Lower lobe of right lung (tissue), 2 donors: Measurements from ENCODE around the gene RAB1A. TPM values are rescaled to one million over a fixed set of nuclear protein-coding genes. Genes with fewer than 3 reads are reported as not detected.

ENCODE experiments used
- ATAC-seq, 2 donors: fragments of 200-7000 bp; cut with Tn5 transposase; one replicate each; pipeline ENCODE4 v1.9.1; 2020 to 2022; ENCODE audit warnings: mild to moderate bottlenecking in 2 of 2, moderate library complexity in 2 of 2
- DNase-seq: peaks from one replicate; pipeline ENCODE4 v3.0.0-alpha.2; 2020
- H3K27ac ChIP-seq: fragments of 200-600 bp; one replicate; pipeline ENCODE4 v1.8.0; 2022
- H3K27me3 ChIP-seq: fragments of 200-600 bp; one replicate; pipeline ENCODE4 v1.8.0; 2022; ENCODE audit warnings: low read depth
- H3K36me3 ChIP-seq: fragments of 200-600 bp; one replicate; pipeline ENCODE4 v1.8.0; 2022; ENCODE audit warnings: mild to moderate bottlenecking
- H3K4me1 ChIP-seq: fragments of 200-600 bp; one replicate; pipeline ENCODE4 v1.8.0; 2022
- H3K4me3 ChIP-seq: fragments of 200-600 bp; one replicate; pipeline ENCODE4 v1.8.0; 2022; ENCODE audit warnings: mild to moderate bottlenecking
- H3K9me3 ChIP-seq: fragments of 200-600 bp; one replicate; pipeline ENCODE4 v1.8.0; 2022
- intact Hi-C: fragments of 100-400 bp; cut with DNase I; formaldehyde crosslinking; loops from one replicate; pipeline ENCODE4 v1.11.0; 2022
- total RNA-seq: library from RNA; stranded (reverse); fragmentation: NEBNext Ultra II Directional; extraction: Animal tissue kit (Norgen Biotek cat#: 25700); gene quantifications from one replicate; pipeline ENCODE4 v1.2.1, GENCODE V29; 2021
- TF ChIP-seq, protein P1 (sequence below): fragments of 200-600 bp; IDR thresholded peaks from one replicate; pipeline ENCODE4 v1.8.0; 2022; ENCODE audit warnings: antibody characterized with exemption, mild to moderate bottlenecking
- donor health status: DM: no; HTN: yes; CAD: no; lungs with severe emphysema.

The RAB1A gene
- total RNA-seq, 1 donor from 2014 or later, result 145 TPM

DNA sequence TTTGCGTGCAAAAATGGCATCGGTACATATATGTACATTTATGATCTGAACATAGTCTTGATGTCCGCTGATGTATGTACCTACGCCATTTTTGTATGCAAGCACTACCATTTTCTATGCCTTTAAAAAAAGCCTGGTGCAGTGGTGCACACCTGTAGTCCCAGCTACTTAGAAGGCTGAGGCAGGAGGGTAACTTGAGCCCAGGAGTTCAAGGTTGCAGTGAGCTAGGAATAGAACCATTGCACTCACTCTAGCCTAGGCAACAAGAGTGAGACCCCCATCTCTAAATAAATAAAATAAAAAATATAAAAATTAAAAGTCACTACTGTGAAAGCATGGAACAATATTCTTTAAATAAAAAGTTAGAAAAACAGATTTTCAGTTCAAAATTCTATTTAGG, 16.7 kb downstream of the RAB1A start:
- no peak for ATAC-seq
- H3K4me3 ChIP-seq, result no peak overlapping the region
- TF ChIP-seq, protein P1, sequence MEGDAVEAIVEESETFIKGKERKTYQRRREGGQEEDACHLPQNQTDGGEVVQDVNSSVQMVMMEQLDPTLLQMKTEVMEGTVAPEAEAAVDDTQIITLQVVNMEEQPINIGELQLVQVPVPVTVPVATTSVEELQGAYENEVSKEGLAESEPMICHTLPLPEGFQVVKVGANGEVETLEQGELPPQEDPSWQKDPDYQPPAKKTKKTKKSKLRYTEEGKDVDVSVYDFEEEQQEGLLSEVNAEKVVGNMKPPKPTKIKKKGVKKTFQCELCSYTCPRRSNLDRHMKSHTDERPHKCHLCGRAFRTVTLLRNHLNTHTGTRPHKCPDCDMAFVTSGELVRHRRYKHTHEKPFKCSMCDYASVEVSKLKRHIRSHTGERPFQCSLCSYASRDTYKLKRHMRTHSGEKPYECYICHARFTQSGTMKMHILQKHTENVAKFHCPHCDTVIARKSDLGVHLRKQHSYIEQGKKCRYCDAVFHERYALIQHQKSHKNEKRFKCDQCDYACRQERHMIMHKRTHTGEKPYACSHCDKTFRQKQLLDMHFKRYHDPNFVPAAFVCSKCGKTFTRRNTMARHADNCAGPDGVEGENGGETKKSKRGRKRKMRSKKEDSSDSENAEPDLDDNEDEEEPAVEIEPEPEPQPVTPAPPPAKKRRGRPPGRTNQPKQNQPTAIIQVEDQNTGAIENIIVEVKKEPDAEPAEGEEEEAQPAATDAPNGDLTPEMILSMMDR, result no peak
- H3K27me3 ChIP-seq, result no peaks in the 10 kb centered on the region
- intact Hi-C loops, result no loop called here
- H3K4me1 ChIP-seq, result peaks cover 59% of the 10 kb centered on the region
- H3K36me3 ChIP-seq, result peaks cover 5% of the 10 kb centered on the region
- no peak for DNase-seq
- H3K9me3 ChIP-seq, result no peaks in the 10 kb centered on the region
- H3K27ac ChIP-seq, result no peak overlapping the region

DNA sequence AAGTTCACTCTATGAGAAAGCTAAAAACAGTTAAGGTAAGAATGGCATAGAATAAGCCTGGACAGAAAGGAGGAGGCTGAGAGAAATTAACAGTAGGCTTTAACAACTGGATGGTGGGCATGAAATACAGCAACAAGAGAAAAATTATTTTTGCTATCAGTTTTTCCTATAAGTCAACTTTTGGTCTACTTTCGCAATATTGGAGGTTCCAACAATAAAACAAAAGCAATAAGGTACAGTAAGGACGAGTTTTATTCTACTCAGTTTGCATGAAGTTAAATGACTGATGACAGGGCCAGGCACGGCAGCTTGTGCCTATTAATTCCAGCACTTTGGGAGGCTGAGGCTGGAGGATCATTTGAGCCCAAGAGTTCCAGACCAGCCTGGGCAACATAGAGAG, 17.3 kb downstream of the RAB1A start:
- intact Hi-C loops, result no loop called here
- H3K4me3 ChIP-seq, result no peak overlapping the region
- ATAC-seq (no peak), DNase-seq (no peak)
- H3K4me1 ChIP-seq, result peaks cover 55% of the 10 kb centered on the region
- TF ChIP-seq, protein P1, result no peak
- no peaks in the 10 kb centered on the region for H3K9me3 ChIP-seq
- no peaks in the 10 kb centered on the region for H3K27me3 ChIP-seq
- peaks cover 8% of the 10 kb centered on the region for H3K36me3 ChIP-seq
- H3K27ac ChIP-seq, result no peak overlapping the region

DNA sequence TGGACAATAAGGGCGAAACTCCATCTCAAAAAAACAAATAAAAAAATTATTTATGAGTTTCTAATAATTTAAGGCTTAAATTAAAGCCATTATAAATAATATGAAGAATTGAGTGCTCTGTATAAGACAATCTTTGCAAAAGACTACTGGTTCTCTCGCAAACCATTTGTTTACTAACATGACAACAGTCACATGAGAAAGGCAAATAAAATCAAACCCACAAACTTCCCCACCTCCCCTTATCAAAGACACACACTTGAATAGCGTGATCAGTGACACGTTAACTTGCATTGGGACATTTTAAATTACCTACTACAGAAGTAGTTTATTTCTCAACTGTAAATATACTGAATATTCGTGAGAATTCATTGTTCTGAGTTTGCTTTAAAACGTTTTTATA, 21.1 kb downstream of the RAB1A start:
- Histone ChIP-seq H3K27me3 (no peaks in the 10 kb centered on the region), H3K36me3 (peaks cover 14% of the 10 kb centered on the region), H3K27ac (no peak overlapping the region), H3K4me3 (no peak overlapping the region), H3K9me3 (no peaks in the 10 kb centered on the region), H3K4me1 (peaks cover 38% of the 10 kb centered on the region)
- intact Hi-C loops, result no loop called here
- TF ChIP-seq, protein P1, result no peak
- ATAC-seq, result no peak
- no peak for DNase-seq

DNA sequence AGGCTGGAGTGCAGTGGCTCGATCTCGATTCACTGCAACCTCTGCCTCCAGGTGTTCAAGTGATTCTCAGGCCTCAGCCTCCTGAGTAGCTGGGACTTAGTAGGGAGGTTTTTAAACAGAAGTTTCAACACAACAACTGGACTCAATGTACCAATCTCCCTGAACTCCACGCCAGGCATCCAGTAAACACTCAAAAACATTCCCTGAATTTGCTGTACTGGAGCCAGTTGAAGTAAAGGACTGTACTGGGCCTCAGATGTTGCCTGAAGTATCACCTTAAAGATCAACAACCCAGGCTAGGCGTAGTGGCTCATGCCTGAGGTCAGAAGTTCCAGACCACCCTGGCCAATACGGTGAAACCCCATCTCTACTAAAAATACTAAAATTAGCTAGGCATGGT, 22.4 kb downstream of the RAB1A start:
- no peak for DNase-seq
- H3K4me3 ChIP-seq, result no peak overlapping the region
- no peaks in the 10 kb centered on the region for H3K27me3 ChIP-seq
- peak; percentile 67 to 79 for ATAC-seq
- TF ChIP-seq, protein P1, result no peak
- no peaks in the 10 kb centered on the region for H3K9me3 ChIP-seq
- peaks cover 30% of the 10 kb centered on the region for H3K4me1 ChIP-seq
- no peak overlapping the region for H3K27ac ChIP-seq
- H3K36me3 ChIP-seq, result peaks cover 26% of the 10 kb centered on the region
- intact Hi-C loops, result no loop called here

DNA sequence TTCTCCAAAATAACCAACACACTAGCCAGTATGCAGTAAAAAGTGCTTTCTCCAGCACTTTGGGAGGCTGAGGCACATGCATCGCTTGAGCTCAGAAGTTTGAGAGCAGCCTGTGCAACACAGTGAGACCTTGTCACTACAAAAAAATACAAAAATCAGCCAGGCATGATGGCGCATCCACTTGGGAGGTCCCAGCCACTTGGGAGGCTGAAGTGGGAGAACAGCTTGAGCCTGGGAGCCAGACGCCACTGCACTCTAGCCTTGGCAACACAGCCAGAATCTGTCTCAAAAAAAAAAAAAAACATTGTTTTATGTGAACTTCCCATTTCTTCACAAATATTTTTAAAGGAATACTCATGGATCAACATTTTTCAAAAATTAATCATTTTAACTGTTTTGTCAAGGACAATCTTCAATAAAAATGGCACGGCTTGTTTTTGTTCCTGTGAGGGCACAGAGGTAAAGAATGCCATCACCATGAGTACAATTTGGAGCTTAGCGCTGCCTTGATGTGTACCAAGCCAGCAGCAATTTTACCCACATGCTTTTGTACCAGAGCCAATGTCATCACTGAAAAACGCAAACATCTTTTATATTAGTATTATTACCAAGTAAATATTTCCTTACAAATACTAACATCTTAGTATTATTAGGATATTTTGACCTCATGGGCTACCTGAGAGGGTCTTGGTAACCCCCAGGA, 26.7 kb downstream of the RAB1A start:
- H3K4me1 ChIP-seq, result peaks cover 13% of the 10 kb centered on the region
- H3K27ac ChIP-seq, result no peak overlapping the region
- intact Hi-C loops, result no loop called here
- no peak for DNase-seq
- peaks cover 59% of the 10 kb centered on the region for H3K36me3 ChIP-seq
- H3K27me3 ChIP-seq, result no peaks in the 10 kb centered on the region
- TF ChIP-seq, protein P1, result no peak
- H3K9me3 ChIP-seq, result no peaks in the 10 kb centered on the region
- ATAC-seq, result peak in 1 of 2 donors; percentile 34
- H3K4me3 ChIP-seq, result no peak overlapping the region
